GM19023 (cell line): ENCODE results near the gene ZC3H7B.
A peak's percentile ranks its signal among the peaks of the same experiment; 100 is the strongest.
"Not testable (repeated sequence)": the region's sequence is repeated elsewhere in the genome, so short reads cannot be mapped to it uniquely, and the experiment has no call there.

Source experiments
- ATAC-seq: cut with Tn5 transposase; IDR thresholded peaks from one replicate; pipeline ENCODE4 v1.9.1; 2021; ENCODE audit warnings: mild to moderate bottlenecking, moderate library complexity; ENCODE audit not compliant: unreplicated experiment

Gene ZC3H7B

GRCh38 chr22:41285820-41286638, 15.3 kb upstream of the ZC3H7B start, which contains the start of gene RANGAP1:
TSS of gene RANGAP1 (minus strand) at chr22:41286187. CDS start at chr22:41281044, 5,143 bp downstream.
- peak; percentile 95 for ATAC-seq

- peak; percentile 16 for ATAC-seq
Measured at GRCh38 chr22:41286639-41287091, 14.7 kb upstream of the ZC3H7B start.

- ATAC-seq = no peak
Measured at GRCh38 chr22:41288245-41288946, 12.9 kb upstream of the ZC3H7B start.

- ATAC-seq = no peak
Measured at GRCh38 chr22:41289671-41290070, 11.7 kb upstream of the ZC3H7B start.

GRCh38 chr22:41290262-41291221, 10.8 kb upstream of the ZC3H7B start:
- ATAC-seq = no peak

GRCh38 chr22:41294816-41295215, 6.5 kb upstream of the ZC3H7B start:
- not testable (repeated sequence) for ATAC-seq

- ATAC-seq = no peak
Measured at GRCh38 chr22:41296826-41297667, 4.3 kb upstream of the ZC3H7B start.

GRCh38 chr22:41300661-41301060, 664 bp upstream of the ZC3H7B start:
- ATAC-seq = no peak

GRCh38 chr22:41302021-41302767, 869 bp downstream of the ZC3H7B start:
- no peak for ATAC-seq

GRCh38 chr22:41302811-41303210, 1.5 kb downstream of the ZC3H7B start:
- ATAC-seq = no peak

GRCh38 chr22:41305646-41306045, 4.3 kb downstream of the ZC3H7B start:
- ATAC-seq = no peak

- no peak for ATAC-seq
Measured at GRCh38 chr22:41308054-41308453, 6.7 kb downstream of the ZC3H7B start.

GRCh38 chr22:41308544-41308947, 7.2 kb downstream of the ZC3H7B start:
- no peak for ATAC-seq

GRCh38 chr22:41310336-41310735, 9.0 kb downstream of the ZC3H7B start:
- ATAC-seq = no peak

GRCh38 chr22:41311487-41311886, 10.2 kb downstream of the ZC3H7B start:
- ATAC-seq = no peak

GRCh38 chr22:41314821-41315220, 13.5 kb downstream of the ZC3H7B start:
- no peak for ATAC-seq

- no peak for ATAC-seq
Measured at GRCh38 chr22:41315586-41315985, 14.3 kb downstream of the ZC3H7B start.

- ATAC-seq = no peak
Measured at GRCh38 chr22:41320416-41321240, 19.3 kb downstream of the ZC3H7B start.
